C4-2B (cell line): Measurements from ENCODE around the gene MLLT3.

Experiments
- ZFX ChIP-seq: fragments of 450-650 bp; IDR thresholded peaks from 2 replicates; pipeline ENCODE4 v1.6.1; 2017
- TF ChIP-seq, protein P1 (sequence below): fragments of 450-650 bp; conservative IDR thresholded peaks from 2 replicates; pipeline ENCODE4 v1.5.1; 2017; ENCODE audit warnings: mild to moderate bottlenecking

DNA sequence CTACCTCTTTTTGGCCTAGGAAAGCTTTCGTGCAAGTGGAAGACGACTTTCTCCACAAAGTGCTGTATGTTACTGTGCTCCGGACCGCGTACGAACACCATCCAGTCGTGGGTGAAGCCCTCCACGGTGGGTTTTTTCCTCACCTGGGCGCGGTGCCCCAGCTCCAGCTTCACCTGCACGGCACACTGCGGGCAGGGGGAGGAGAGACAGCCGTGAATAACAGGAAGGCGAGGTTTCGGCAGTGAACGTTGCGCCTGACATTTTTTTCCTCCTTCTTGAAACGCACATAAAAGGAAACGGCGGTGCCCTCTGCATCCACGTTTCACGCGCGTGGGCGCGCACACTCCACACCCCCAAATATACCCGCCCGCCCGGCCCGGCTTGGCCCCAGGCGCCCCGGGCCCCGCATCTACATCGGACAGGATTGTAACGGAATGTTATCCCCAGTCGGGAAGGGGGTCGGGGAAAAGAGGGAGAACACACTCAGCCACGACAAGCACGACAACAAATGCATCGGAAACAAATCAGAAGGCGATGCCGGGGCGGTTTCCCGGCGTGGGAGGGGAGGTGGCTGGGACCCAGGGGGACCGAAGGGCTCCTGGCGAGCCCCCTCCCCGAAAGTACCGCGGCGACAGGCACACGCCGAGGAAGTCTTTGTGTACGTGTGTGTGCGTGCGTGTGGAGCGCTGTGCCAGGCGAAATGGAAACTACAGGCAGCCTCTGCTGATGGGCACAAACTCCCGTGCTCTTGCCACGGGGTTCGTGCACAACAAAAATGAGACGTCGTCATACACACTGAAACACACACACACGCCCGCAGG is 1.4 kb downstream of the MLLT3 start:
- TF ChIP-seq, protein P1, sequence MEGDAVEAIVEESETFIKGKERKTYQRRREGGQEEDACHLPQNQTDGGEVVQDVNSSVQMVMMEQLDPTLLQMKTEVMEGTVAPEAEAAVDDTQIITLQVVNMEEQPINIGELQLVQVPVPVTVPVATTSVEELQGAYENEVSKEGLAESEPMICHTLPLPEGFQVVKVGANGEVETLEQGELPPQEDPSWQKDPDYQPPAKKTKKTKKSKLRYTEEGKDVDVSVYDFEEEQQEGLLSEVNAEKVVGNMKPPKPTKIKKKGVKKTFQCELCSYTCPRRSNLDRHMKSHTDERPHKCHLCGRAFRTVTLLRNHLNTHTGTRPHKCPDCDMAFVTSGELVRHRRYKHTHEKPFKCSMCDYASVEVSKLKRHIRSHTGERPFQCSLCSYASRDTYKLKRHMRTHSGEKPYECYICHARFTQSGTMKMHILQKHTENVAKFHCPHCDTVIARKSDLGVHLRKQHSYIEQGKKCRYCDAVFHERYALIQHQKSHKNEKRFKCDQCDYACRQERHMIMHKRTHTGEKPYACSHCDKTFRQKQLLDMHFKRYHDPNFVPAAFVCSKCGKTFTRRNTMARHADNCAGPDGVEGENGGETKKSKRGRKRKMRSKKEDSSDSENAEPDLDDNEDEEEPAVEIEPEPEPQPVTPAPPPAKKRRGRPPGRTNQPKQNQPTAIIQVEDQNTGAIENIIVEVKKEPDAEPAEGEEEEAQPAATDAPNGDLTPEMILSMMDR = no peak
- TF ChIP-seq ZFX = no peak
